Measurements from ENCODE around the gene WTAP.

- TF ChIP-seq CTCF (IDR thresholded peaks at IDR 0.05; ENCODE audit: low read length) (no peak), EZH2 (optimal IDR thresholded peaks at IDR 0.05; ENCODE audit: low read depth, low read length) (no peak)
Observed at GRCh38 chr6:159718634-159719033, 8.7 kb upstream of the WTAP start.
